GM12878 (cell line): ENCODE measurements around the gene HIF1AN. TPM values are rescaled to one million over a fixed set of nuclear protein-coding genes. Genes with fewer than 3 reads are reported as not detected.

Experiments used
- ATF7 ChIP-seq: fragments of 450-650 bp; IDR thresholded peaks from 2 replicates; pipeline ENCODE4 v1.6.1; 2016; ENCODE audit warnings: low read depth, mild to moderate bottlenecking
- BACH1 ChIP-seq: fragments of 450-650 bp; IDR thresholded peaks from 2 replicates; pipeline ENCODE4 v1.6.1; 2017; ENCODE audit warnings: mild to moderate bottlenecking, borderline replicate concordance
- CREM ChIP-seq: IDR thresholded peaks from 2 replicates; pipeline ENCODE4 v1.6.1; 2014; ENCODE audit warnings: antibody characterized with exemption, low read depth
- EGR1 ChIP-seq, 2 experiments: IDR thresholded peaks; 1 replicate in 1 of 2; 2 replicates in 1 of 2; pipeline ENCODE4 v1.6.1; 2011 to 2012; ENCODE audit warnings: low read depth in 2 of 2, low read length in 2 of 2, borderline replicate concordance in 1 of 2, mild to moderate bottlenecking in 1 of 2, moderate library complexity in 1 of 2
- FOS ChIP-seq: IDR thresholded peaks from 3 replicates; pipeline ENCODE4 v1.6.1; 2011; ENCODE audit warnings: borderline replicate concordance; ENCODE audit not compliant: insufficient read length; ENCODE audit errors: extremely low read depth
- HDAC6 ChIP-seq: fragments of 200-600 bp; sonication (generic); IDR thresholded peaks from one replicate; pipeline ENCODE4 v1.8.0; 2017; ENCODE audit warnings: antibody characterized with exemption; ENCODE audit not compliant: unreplicated experiment
- HDGF ChIP-seq: fragments of 450-650 bp; IDR thresholded peaks from 2 replicates; pipeline ENCODE4 v1.6.1; 2016; ENCODE audit warnings: antibody characterized with exemption
- IKZF2 ChIP-seq, 2 experiments: fragments of 450-650 bp; IDR thresholded peaks; 2 replicates each; pipeline ENCODE4 v1.6.1; 2017; ENCODE audit warnings: mild to moderate bottlenecking in 2 of 2, moderate library complexity in 2 of 2
- IRF3 ChIP-seq: fragments of 450-650 bp; IDR thresholded peaks from 2 replicates; pipeline ENCODE4 v1.6.1; 2014; ENCODE audit warnings: mild to moderate bottlenecking
- MTA2 ChIP-seq: fragments of 450-650 bp; IDR thresholded peaks from 2 replicates; pipeline ENCODE4 v1.6.1; 2016; ENCODE audit warnings: low read depth, mild to moderate bottlenecking, moderate library complexity
- MYB ChIP-seq: fragments of 150-350 bp; IDR thresholded peaks from 2 replicates; pipeline ENCODE4 v1.6.1; 2014; ENCODE audit warnings: mild to moderate bottlenecking, low read depth, low read length, borderline replicate concordance
- MYC ChIP-seq: IDR thresholded peaks from 2 replicates; pipeline ENCODE4 v1.6.1; 2011; ENCODE audit warnings: mild to moderate bottlenecking, low read length, moderate library complexity, inconsistent platforms; ENCODE audit not compliant: insufficient read depth, insufficient replicate concordance, insufficient read length, severe bottlenecking
- NBN ChIP-seq: fragments of 450-650 bp; IDR thresholded peaks from 2 replicates; pipeline ENCODE4 v1.6.1; 2016
- NFIC ChIP-seq: IDR thresholded peaks from 2 replicates; pipeline ENCODE4 v1.6.1; 2012; ENCODE audit warnings: low read depth, mild to moderate bottlenecking, inconsistent platforms, low read length, moderate library complexity
- NR2C2 ChIP-seq: IDR thresholded peaks from 2 replicates; pipeline ENCODE4 v1.6.1; 2011; ENCODE audit warnings: borderline replicate concordance, low read depth; ENCODE audit not compliant: control insufficient read depth, insufficient read length
- NR2F1 ChIP-seq: fragments of 450-650 bp; conservative IDR thresholded peaks from 2 replicates; pipeline ENCODE4 v1.6.1; 2017; ENCODE audit warnings: mild to moderate bottlenecking
- PKNOX1 ChIP-seq: fragments of 450-650 bp; IDR thresholded peaks from 2 replicates; pipeline ENCODE4 v1.6.1; 2016; ENCODE audit warnings: mild to moderate bottlenecking
- RCOR1 ChIP-seq: conservative IDR thresholded peaks from 2 replicates; pipeline ENCODE4 v1.6.1; 2012; ENCODE audit warnings: low read depth, low read length, improper control_type of control experiment
- REST ChIP-seq: IDR thresholded peaks from 2 replicates; pipeline ENCODE4 v1.6.1; 2012; ENCODE audit warnings: mild to moderate bottlenecking, low read depth, low read length
- SKIL ChIP-seq: fragments of 450-650 bp; IDR thresholded peaks from 2 replicates; pipeline ENCODE4 v1.6.1; 2017; ENCODE audit warnings: mild to moderate bottlenecking, low read depth, inconsistent platforms; ENCODE audit not compliant: poor library complexity, severe bottlenecking
- SMAD1 ChIP-seq: fragments of 450-650 bp; IDR thresholded peaks from 2 replicates; pipeline ENCODE4 v1.6.1; 2018; ENCODE audit warnings: mild to moderate bottlenecking, low read depth; ENCODE audit not compliant: partially characterized antibody
- SMAD5 ChIP-seq: IDR thresholded peaks from 2 replicates; pipeline ENCODE4 v1.6.1; 2016; ENCODE audit warnings: antibody characterized with exemption, low read depth
- TAF1 ChIP-seq: IDR thresholded peaks from 2 replicates; pipeline ENCODE4 v1.6.1; 2011; ENCODE audit warnings: mild to moderate bottlenecking, low read depth, low read length, borderline replicate concordance
- TCF12 ChIP-seq: IDR thresholded peaks from 2 replicates; pipeline ENCODE4 v1.6.1; 2011; ENCODE audit warnings: low read depth, mild to moderate bottlenecking, low read length
- WRNIP1 ChIP-seq: IDR thresholded peaks from 2 replicates; pipeline ENCODE4 v1.6.1; 2011; ENCODE audit warnings: low read depth, low read length, improper control_type of control experiment, borderline replicate concordance
- polyA plus RNA-seq, 11 experiments: library from polyadenylated mRNA; depleted of rRNA in 4 of 11; unstranded in 6 of 11; stranded (reverse) in 5 of 11; fragments of >200 nt; fragmentation: Nextera tagmentation in 4 of 11; fragmentation: Illumina TruSeq in 1 of 11; extraction: Ambion mirVana in 4 of 11; extraction: Trizol in 1 of 11; gene quantifications; 1 replicate in 1 of 11; 2 replicates in 10 of 11; pipeline versions ENCODE4 v1.2.1 to v1.2.3, GENCODE V29; 2011 to 2016; ENCODE audit warnings: inconsistent platforms in 2 of 11, missing spikeins in 2 of 11, low read depth in 1 of 11
- total RNA-seq, 4 experiments: library from RNA; depleted of rRNA in 3 of 4; stranded (reverse); fragments of >200 nt in 3 of 4; fragmentation: Illumina TruSeq in 1 of 4; extraction: Trizol in 1 of 4; gene quantifications; 2 replicates each; pipeline versions ENCODE4 v1.2.1 to v1.2.3, GENCODE V29; 2013 to 2021

HIF1AN gene
- total and polyA plus RNA-seq, 10 of the 15 experiments (the other 5 are each of a cell fraction or from before 2014, with no cell fraction given), result 1.9 to 37.2 (median 15.2) TPM

GRCh38 chr10:100531761-100532160, 4.0 kb upstream of the HIF1AN start (continued):
- TF ChIP-seq NFIC (no peak), MYB (no peak), EGR1 (IDR thresholded peaks at IDR 0.05; ENCODE audit: borderline replicate concordance in 1 of 2, low read depth in 2 of 2, low read length in 2 of 2) (no peak), HDAC6 (no peak), PKNOX1 (peak; percentile 29; the same call in 1 of the 2 replicates), REST (no peak), IKZF2 (IDR thresholded peaks at IDR 0.05) (0 out of 4 replicates have a peak, but pooled peaks of 1 of the 2 experiments have one; percentile 30), BACH1 (peak; percentile 12; the same call in 1 of the 2 replicates), CREM (0 out of 2 replicates have a peak, but pooled peaks have one; percentile 16), RCOR1 (no peak), FOS (no peak), ATF7 (peak; percentile 64; the same call in 1 of the 2 replicates), IRF3 (no peak), MTA2 (peak; percentile 76), NBN (no peak; the same call in 1 of the 2 replicates), SKIL (peak; percentile 17), NR2C2 (no peak), SMAD5 (no peak), TAF1 (no peak), NR2F1 (peak; percentile 65; the same call in 1 of the 2 replicates), SMAD1 (no peak), HDGF (no peak), TCF12 (peak; percentile 45; the same call in 1 of the 2 replicates), MYC (no peak), WRNIP1 (no peak)
